ENCODE measurements around the gene HAVCR2.

The HAVCR2 gene

DNA sequence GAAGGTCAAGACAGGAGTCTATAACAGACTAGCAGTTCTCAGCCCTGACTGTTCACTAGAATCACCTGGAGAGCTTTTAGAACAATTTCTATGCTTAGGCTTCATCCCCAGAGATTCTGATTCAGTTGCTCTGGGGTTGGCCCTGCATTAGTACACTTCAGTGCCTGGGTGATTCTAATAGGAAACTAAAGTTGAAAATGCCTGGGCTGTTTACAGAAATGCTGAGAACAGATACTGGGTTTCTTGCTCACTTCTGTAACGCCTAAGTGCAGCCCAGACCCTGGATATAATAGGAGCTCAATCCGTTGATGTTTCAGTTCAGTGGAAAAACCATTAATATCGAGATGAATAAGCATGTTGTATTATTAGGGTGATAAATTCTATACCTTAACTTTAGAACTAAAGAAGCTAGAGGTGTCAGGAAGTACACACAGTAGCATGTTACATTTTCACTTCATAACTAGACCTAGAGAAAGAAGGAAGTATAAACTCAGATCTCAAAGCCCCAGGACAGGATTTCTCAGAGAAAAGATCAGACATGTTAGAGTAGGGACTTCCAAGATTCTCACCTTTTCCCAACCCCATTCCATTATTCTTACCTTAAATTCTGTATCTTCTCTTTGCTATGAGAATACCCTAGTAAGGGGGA lies 20.4 kb downstream of the HAVCR2 start:
- no peak for TF ChIP-seq ZFX (IDR thresholded peaks at IDR 0.05)
- TF ChIP-seq, protein P1, sequence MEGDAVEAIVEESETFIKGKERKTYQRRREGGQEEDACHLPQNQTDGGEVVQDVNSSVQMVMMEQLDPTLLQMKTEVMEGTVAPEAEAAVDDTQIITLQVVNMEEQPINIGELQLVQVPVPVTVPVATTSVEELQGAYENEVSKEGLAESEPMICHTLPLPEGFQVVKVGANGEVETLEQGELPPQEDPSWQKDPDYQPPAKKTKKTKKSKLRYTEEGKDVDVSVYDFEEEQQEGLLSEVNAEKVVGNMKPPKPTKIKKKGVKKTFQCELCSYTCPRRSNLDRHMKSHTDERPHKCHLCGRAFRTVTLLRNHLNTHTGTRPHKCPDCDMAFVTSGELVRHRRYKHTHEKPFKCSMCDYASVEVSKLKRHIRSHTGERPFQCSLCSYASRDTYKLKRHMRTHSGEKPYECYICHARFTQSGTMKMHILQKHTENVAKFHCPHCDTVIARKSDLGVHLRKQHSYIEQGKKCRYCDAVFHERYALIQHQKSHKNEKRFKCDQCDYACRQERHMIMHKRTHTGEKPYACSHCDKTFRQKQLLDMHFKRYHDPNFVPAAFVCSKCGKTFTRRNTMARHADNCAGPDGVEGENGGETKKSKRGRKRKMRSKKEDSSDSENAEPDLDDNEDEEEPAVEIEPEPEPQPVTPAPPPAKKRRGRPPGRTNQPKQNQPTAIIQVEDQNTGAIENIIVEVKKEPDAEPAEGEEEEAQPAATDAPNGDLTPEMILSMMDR (conservative IDR thresholded peaks at IDR 0.05) = no peak
- no peak overlapping the region for H3K27ac ChIP-seq

DNA sequence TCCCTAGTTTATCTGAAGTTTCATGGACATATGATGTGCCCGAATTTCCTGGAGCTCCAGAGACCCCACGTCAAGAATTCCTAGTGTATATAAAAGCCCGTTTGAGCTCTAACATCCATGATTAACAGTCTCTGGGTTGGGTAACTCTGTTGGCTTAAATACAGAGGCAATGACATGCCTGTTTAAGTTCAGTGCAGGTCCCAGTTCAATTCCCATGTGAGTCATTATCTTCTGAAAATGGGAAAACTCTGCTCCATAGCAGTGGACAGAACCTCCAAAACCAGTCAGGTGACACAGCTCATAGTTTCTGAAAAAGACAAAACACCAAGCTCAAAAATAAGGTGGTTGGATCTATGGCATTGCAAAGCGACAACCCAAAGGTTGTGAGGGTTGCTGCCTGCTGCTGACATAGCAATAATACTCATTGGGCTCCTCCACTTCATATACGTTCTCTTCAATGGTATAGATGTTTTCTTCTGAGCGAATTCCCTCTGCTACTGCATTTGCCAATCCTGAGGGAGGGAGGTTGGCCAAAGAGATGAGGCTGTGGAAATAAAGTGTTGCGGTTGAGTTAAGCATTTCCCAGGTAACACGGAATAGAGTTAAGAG lies 22.0 kb downstream of the HAVCR2 start:
- no peak overlapping the region for H3K27ac ChIP-seq
- TF ChIP-seq, protein P1 (conservative IDR thresholded peaks at IDR 0.05) = no peak
- no peak for TF ChIP-seq ZFX (IDR thresholded peaks at IDR 0.05)

DNA sequence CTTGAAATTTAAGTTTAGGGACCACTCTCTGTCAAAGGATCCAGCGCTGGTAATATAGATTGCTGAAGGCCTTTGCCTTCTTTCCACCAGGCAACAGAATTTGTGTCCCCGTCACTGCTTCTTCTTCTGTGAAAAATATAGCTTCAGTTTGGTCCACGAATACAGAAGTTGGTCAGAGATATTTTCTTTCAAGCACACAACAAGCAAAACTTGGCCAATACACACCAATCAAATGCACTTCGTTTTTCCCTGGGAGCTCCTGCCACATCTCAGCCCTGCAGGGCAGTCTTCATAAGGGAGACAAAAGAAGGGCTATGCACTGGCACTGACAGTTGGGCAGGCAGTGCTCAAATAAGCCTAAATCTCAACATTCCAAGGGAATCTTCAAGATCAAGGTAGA lies 22.9 kb downstream of the HAVCR2 start:
- no peak overlapping the region for H3K27ac ChIP-seq
- TF ChIP-seq, protein P1 (conservative IDR thresholded peaks at IDR 0.05) = no peak
- no peak for TF ChIP-seq ZFX (IDR thresholded peaks at IDR 0.05)

DNA sequence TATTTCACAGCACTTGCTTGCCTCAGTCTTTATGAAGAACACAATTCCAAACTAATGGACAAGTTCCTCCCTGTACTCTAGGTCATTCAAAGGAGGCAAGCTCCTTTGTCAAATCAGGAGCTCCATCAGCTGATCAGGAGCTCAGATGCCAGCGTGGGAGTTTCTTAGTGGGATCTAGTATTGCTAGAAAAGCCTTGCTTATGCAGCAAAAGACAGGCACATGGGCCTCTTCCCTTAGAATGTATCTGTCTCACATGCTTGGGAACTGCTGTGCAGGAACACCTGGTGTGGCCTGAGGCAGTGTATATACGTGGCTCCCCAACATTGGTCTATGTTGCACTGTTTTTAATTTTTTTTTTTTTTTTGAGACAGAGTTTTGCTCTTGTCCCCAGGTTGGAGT lies 28.6 kb downstream of the HAVCR2 start:
- TF ChIP-seq, protein P1 (conservative IDR thresholded peaks at IDR 0.05) = no peak
- TF ChIP-seq ZFX (IDR thresholded peaks at IDR 0.05) = no peak
- H3K27ac ChIP-seq = no peak overlapping the region

DNA sequence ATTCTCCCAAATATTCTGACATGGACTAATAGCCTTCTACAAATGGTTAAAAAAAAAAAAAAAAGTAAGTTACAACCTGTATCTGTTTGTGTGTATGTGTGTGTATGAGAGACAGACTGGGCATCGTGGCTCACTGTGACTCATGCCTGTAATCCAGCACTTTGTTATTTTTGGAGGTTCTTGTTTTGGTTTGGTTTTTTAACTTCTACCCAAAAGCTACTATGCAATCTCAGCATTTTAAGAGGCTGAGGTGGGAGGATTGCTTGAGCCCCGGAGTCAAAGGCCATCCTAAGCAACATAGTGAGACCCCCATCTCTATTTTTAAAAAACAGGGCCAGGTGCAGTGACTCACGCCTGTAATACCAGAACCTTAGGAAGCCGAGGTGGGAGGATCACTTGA lies 32.3 kb downstream of the HAVCR2 start:
- no peak for TF ChIP-seq ZFX (IDR thresholded peaks at IDR 0.05)
- TF ChIP-seq, protein P1 (conservative IDR thresholded peaks at IDR 0.05) = no peak
- no peak overlapping the region for H3K27ac ChIP-seq

DNA sequence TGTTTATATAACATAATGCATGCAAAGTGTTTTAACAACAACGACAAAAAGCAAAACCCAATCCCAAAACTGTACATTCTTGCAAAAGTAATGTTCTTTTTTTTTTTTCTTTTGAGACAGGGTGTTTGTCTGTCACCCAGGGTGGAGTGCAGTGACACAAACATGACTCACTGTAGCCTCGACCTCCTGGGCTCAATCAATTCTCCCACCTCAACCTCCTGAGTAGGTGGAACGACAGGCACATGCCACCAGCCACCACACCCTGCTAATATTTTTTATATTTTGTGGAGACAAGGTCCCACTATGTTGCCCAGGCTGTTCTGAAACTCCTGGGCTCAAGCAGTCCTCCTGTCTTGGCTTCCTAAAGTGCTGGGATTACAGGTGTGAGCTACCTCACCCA lies 36.3 kb downstream of the HAVCR2 start:
- H3K27ac ChIP-seq = no peak overlapping the region
- TF ChIP-seq, protein P1 (conservative IDR thresholded peaks at IDR 0.05) = no peak
- TF ChIP-seq ZFX (IDR thresholded peaks at IDR 0.05) = no peak

DNA sequence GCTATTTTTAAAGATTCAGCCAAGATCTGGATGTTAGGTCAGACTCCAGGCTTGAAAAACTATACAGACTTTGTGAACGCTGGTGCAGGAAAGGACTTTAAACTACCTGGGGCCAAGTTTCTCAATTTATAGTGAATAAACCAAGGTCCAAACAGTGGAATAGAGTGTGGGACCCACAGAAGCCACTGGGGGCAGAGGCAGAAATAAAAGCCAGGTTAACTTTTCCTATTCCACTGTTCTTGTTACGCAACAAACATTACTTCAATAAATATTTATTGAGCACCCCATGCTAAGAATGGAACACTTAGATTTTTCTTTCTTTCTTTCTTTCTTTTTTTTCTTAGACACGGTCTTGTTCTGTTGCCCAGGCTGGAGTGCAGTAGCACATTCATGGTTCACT lies 38.9 kb downstream of the HAVCR2 start:
- TF ChIP-seq, protein P1 (conservative IDR thresholded peaks at IDR 0.05) = no peak; the same call in 1 of the 2 replicates
- no peak for TF ChIP-seq ZFX (IDR thresholded peaks at IDR 0.05)
- H3K27ac ChIP-seq = no peak overlapping the region

All from C4-2B (cell line).